HEK293 (cell line): ENCODE results near the gene FXYD4.

Experiments used
- CTCF ChIA-PET: fragments of 350-600 bp; formaldehyde crosslinking; extraction: SDS; loops from one replicate; lab custom pipeline; 2021; ENCODE audit warnings: antibody characterized with exemption; lab: Yijun Ruan, JAX
- POLR2A ChIA-PET: fragments of 300-600 bp; formaldehyde crosslinking; extraction: SDS; loops from one replicate; lab custom pipeline; 2020; ENCODE audit warnings: antibody characterized with exemption, inconsistent platforms; lab: Yijun Ruan, JAX
- H3K27ac ChIP-seq: fragments of 200-500 bp; sonication (Bioruptor generic); 2 replicates; pipeline ENCODE4 v1.5.1; 2014; ENCODE audit warnings: low read depth, low read length, control low read depth, inconsistent platforms; ENCODE audit errors: extremely low read depth
- H3K36me3 ChIP-seq, 2 experiments: fragments of 200-500 bp in 1 of 2; sonication (Bioruptor generic) in 1 of 2; 1 replicate in 1 of 2; 2 replicates in 1 of 2; pipeline ENCODE4 v1.5.1; 2014 to 2017; ENCODE audit warnings: inconsistent platforms in 2 of 2, low read length in 2 of 2; ENCODE audit not compliant: control insufficient read depth in 2 of 2, insufficient read depth in 1 of 2
- H3K4me1 ChIP-seq: fragments of 200-500 bp; sonication (Bioruptor generic); 2 replicates; pipeline ENCODE4 v1.5.1; 2014; ENCODE audit warnings: mild to moderate bottlenecking, low read length, inconsistent platforms; ENCODE audit not compliant: control insufficient read depth, insufficient read depth
- H3K4me3 ChIP-seq: 2 replicates; pipeline ENCODE4 v1.5.1; 2011; ENCODE audit warnings: low read depth, mild to moderate bottlenecking, control low read depth, low read length, moderate library complexity
- H3K9me3 ChIP-seq: fragments of 200-500 bp; sonication (Bioruptor generic); 2 replicates; pipeline ENCODE4 v1.5.1; 2014; ENCODE audit warnings: low read depth, low read length, inconsistent platforms; ENCODE audit not compliant: control insufficient read depth, insufficient read depth
- GLI4 ChIP-seq: fragments of 450-650 bp; formaldehyde crosslinking; IDR thresholded peaks from 2 replicates; pipeline ENCODE4 v1.5.1; 2016; ENCODE audit warnings: missing biosample characterization, missing genetic modification characterization
- KLF16 ChIP-seq: fragments of 450-650 bp; formaldehyde crosslinking; IDR thresholded peaks from 2 replicates; pipeline ENCODE4 v1.5.1; 2017; ENCODE audit warnings: missing biosample characterization, missing genetic modification characterization
- MYNN ChIP-seq: fragments of 450-650 bp; formaldehyde crosslinking; IDR thresholded peaks from 2 replicates; pipeline ENCODE4 v1.5.1; 2016; ENCODE audit warnings: missing biosample characterization, missing genetic modification characterization, borderline replicate concordance
- PRDM1 ChIP-seq: fragments of 450-650 bp; formaldehyde crosslinking; IDR thresholded peaks from 2 replicates; pipeline ENCODE4; 2016; ENCODE audit warnings: missing biosample characterization, missing genetic modification characterization
- SCRT2 ChIP-seq: fragments of 450-650 bp; formaldehyde crosslinking; IDR thresholded peaks from 2 replicates; pipeline ENCODE4 v1.5.1; 2016; ENCODE audit warnings: missing biosample characterization, missing genetic modification characterization
- YY1 ChIP-seq: fragments of 450-650 bp; formaldehyde crosslinking; IDR thresholded peaks from 2 replicates; pipeline ENCODE4 v1.5.1; 2018; ENCODE audit warnings: missing biosample characterization, missing genetic modification characterization
- ZBTB17 ChIP-seq: fragments of 450-650 bp; formaldehyde crosslinking; IDR thresholded peaks from 2 replicates; pipeline ENCODE4 v1.5.1; 2016; ENCODE audit warnings: missing biosample characterization, missing genetic modification characterization
- ZBTB20 ChIP-seq: fragments of 450-650 bp; formaldehyde crosslinking; IDR thresholded peaks from 2 replicates; pipeline ENCODE4 v1.5.1; 2016; ENCODE audit warnings: missing biosample characterization, missing genetic modification characterization
- ZBTB44 ChIP-seq: fragments of 450-650 bp; IDR thresholded peaks from 2 replicates; pipeline ENCODE4 v1.5.1; 2018; ENCODE audit warnings: missing biosample characterization, mild to moderate bottlenecking, missing genetic modification characterization
- ZNF138 ChIP-seq: fragments of 450-650 bp; formaldehyde crosslinking; IDR thresholded peaks from 2 replicates; pipeline ENCODE4 v1.5.1; 2016; ENCODE audit warnings: missing biosample characterization, missing genetic modification characterization, borderline replicate concordance
- ZNF148 ChIP-seq: fragments of 450-650 bp; formaldehyde crosslinking; IDR thresholded peaks from 2 replicates; pipeline ENCODE4 v1.5.0; 2017; ENCODE audit warnings: missing biosample characterization, missing genetic modification characterization, borderline replicate concordance
- ZNF157 ChIP-seq: fragments of 450-650 bp; formaldehyde crosslinking; IDR thresholded peaks from 2 replicates; pipeline ENCODE4 v1.5.1; 2016; ENCODE audit warnings: missing biosample characterization, missing genetic modification characterization
- ZNF2 ChIP-seq: fragments of 450-650 bp; formaldehyde crosslinking; IDR thresholded peaks from 2 replicates; pipeline ENCODE4 v1.5.1; 2016; ENCODE audit warnings: missing biosample characterization, missing genetic modification characterization
- ZNF202 ChIP-seq: fragments of 450-650 bp; formaldehyde crosslinking; IDR thresholded peaks from 2 replicates; pipeline ENCODE4 v1.5.1; 2016; ENCODE audit warnings: missing biosample characterization, missing genetic modification characterization, borderline replicate concordance
- ZNF24 ChIP-seq: fragments of 450-650 bp; formaldehyde crosslinking; IDR thresholded peaks from 2 replicates; pipeline ENCODE4 v1.5.1; 2016; ENCODE audit warnings: missing biosample characterization, missing genetic modification characterization
- ZNF350 ChIP-seq: fragments of 450-650 bp; formaldehyde crosslinking; IDR thresholded peaks from 2 replicates; pipeline ENCODE4 v1.5.0; 2017; ENCODE audit warnings: missing biosample characterization, mild to moderate bottlenecking, missing genetic modification characterization
- ZNF423 ChIP-seq: fragments of 450-650 bp; formaldehyde crosslinking; IDR thresholded peaks from 2 replicates; pipeline ENCODE4 v1.5.1; 2016; ENCODE audit warnings: missing biosample characterization, missing genetic modification characterization
- ZNF600 ChIP-seq: fragments of 450-650 bp; formaldehyde crosslinking; IDR thresholded peaks from 2 replicates; pipeline ENCODE4 v1.5.1; 2016; ENCODE audit warnings: missing biosample characterization, missing genetic modification characterization
- ZNF830 ChIP-seq: fragments of 450-650 bp; IDR thresholded peaks from 2 replicates; pipeline ENCODE4 v1.5.0; 2018; ENCODE audit warnings: missing biosample characterization, missing genetic modification characterization, low read depth, mild to moderate bottlenecking, moderate library complexity
- TF ChIP-seq, protein P1 (sequence below): fragments of 450-650 bp; formaldehyde crosslinking; optimal IDR thresholded peaks from 2 replicates; pipeline ENCODE3; 2016; ENCODE audit warnings: missing biosample characterization, mild to moderate bottlenecking, missing genetic modification characterization
- TF ChIP-seq, protein P2 (sequence below): sonication (generic); formaldehyde crosslinking; IDR thresholded peaks from 2 replicates; pipeline ENCODE4 v1.8.1; 2022; ENCODE audit warnings: mild to moderate bottlenecking, moderate library complexity, missing genetic modification reagents
- TF ChIP-seq, protein P3 (sequence below): fragments of 450-650 bp; formaldehyde crosslinking; IDR thresholded peaks from 2 replicates; pipeline ENCODE4 v1.5.1; 2016; ENCODE audit warnings: missing biosample characterization, missing genetic modification characterization

FXYD4 gene

DNA sequence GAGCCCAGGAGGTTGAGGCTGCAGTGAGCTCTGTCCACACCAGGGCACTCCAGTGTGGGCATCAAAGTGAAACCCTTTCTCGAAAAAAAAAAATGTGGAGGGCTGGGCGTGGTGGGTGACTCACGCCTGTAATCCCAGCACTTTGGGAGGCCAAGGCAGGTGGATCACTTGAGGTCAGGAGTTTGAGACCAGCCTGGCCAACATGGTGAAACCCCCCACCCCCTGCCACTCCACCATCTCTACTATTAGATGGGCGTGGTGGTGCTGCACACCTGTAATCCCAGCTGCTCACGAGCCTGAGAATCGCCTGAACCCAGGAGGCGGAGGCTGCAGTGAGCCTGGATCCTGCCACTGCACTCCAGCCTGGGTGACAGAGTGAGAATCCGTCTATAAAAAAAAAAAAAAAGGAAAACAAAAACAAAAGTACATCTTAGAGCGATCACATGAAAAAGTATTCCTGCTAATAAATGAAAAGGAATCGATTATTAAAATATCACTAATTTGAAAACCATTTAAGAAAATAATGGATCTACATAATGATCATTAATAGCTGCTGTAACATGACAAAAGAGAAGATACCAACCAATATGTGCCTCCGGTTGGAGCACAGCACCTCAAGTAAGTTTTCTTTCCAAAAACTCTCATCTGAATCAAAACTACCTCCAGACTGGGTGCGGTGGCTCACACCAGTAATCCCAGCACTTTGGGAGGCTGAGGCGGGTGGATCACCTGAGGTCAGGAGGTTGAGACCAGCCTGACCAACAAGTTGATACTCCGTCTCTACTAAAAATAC, 32.7 kb downstream of the FXYD4 start (continued):
- TF ChIP-seq ZNF148 = no peak
- no peak for TF ChIP-seq ZNF202
- no peak; the same call in 1 of the 2 replicates for TF ChIP-seq ZNF2 (tag by site-specific recombination)

- CTCF ChIA-PET = no interaction called here
- H3K4me3 ChIP-seq = no peak overlapping the region
- POLR2A ChIA-PET = no interaction called here
- H3K9me3 ChIP-seq = no peaks in the 10 kb centered on the region
- no peak overlapping the region for H3K27ac ChIP-seq
- TF ChIP-seq SCRT2 (tag by site-specific recombination) (peak; percentile 40; the same call in 1 of the 2 replicates), PRDM1 (peak; percentile 20; the same call in 1 of the 2 replicates), ZNF600 (peak; percentile 72), ZNF138 (tag by site-specific recombination) (no peak)
- H3K36me3 ChIP-seq = peaks cover 3 to 15% of the 10 kb centered on the region in 2 experiments; a peak in 2 of 3 replicates
- H3K4me1 ChIP-seq = peaks cover 16% of the 10 kb centered on the region
Measured at GRCh38 chr10:43404704-43405084, 33.3 kb downstream of the FXYD4 start.

- ChIA-PET CTCF (interaction anchor here (0.7 kb wide), 1 partner anchor 45 kb away, joined by 3 read pairs; no protein-coding TSS in a partner anchor), POLR2A (interaction anchor here (0.6 to 1.6 kb wide), 6 partner anchors 9 to 30 kb away, joined by 3 to 29 read pairs (median 4); partner anchors contain the start of gene ZNF487)
- peaks cover 10% of the 10 kb centered on the region; the same call in 1 of the 2 replicates for H3K4me1 ChIP-seq
- peak overlapping the region; percentile 74 for H3K4me3 ChIP-seq
- peak overlapping the region; percentile 96 for H3K27ac ChIP-seq
- H3K9me3 ChIP-seq = no peaks in the 10 kb centered on the region
- H3K36me3 ChIP-seq = peaks cover 3 to 9% of the 10 kb centered on the region in 2 experiments; a peak in 2 of 3 replicates
- TF ChIP-seq, protein P1, sequence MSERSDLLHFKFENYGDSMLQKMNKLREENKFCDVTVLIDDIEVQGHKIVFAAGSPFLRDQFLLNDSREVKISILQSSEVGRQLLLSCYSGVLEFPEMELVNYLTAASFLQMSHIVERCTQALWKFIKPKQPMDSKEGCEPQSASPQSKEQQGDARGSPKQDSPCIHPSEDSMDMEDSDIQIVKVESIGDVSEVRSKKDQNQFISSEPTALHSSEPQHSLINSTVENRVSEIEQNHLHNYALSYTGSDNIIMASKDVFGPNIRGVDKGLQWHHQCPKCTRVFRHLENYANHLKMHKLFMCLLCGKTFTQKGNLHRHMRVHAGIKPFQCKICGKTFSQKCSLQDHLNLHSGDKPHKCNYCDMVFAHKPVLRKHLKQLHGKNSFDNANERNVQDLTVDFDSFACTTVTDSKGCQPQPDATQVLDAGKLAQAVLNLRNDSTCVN (tag by site-specific recombination) = peak; percentile 89
- TF ChIP-seq ZNF830 (tag by site-specific recombination) = no peak
- peak; percentile 18 for TF ChIP-seq YY1
- peak; percentile 97 for TF ChIP-seq ZBTB20 (tag by site-specific recombination)
- TF ChIP-seq, protein P2, sequence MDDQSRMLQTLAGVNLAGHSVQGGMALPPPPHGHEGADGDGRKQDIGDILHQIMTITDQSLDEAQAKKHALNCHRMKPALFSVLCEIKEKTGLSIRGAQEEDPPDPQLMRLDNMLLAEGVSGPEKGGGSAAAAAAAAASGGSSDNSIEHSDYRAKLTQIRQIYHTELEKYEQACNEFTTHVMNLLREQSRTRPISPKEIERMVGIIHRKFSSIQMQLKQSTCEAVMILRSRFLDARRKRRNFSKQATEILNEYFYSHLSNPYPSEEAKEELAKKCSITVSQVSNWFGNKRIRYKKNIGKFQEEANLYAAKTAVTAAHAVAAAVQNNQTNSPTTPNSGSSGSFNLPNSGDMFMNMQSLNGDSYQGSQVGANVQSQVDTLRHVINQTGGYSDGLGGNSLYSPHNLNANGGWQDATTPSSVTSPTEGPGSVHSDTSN (CRISPR knock-in tag) = peak; percentile 26; the same call in 1 of the 2 replicates
- TF ChIP-seq, protein P3, sequence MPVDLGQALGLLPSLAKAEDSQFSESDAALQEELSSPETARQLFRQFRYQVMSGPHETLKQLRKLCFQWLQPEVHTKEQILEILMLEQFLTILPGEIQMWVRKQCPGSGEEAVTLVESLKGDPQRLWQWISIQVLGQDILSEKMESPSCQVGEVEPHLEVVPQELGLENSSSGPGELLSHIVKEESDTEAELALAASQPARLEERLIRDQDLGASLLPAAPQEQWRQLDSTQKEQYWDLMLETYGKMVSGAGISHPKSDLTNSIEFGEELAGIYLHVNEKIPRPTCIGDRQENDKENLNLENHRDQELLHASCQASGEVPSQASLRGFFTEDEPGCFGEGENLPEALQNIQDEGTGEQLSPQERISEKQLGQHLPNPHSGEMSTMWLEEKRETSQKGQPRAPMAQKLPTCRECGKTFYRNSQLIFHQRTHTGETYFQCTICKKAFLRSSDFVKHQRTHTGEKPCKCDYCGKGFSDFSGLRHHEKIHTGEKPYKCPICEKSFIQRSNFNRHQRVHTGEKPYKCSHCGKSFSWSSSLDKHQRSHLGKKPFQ = no peak
- TF ChIP-seq ZBTB17 (tag by site-specific recombination) = no peak
- TF ChIP-seq ZNF600 = no peak
- TF ChIP-seq ZNF157 (tag by site-specific recombination) = no peak
- TF ChIP-seq KLF16 (tag by site-specific recombination) = no peak
- TF ChIP-seq ZNF350 = no peak
- TF ChIP-seq GLI4 = no peak
- no peak for TF ChIP-seq ZNF24
- TF ChIP-seq MYNN = no peak
- TF ChIP-seq ZNF423 = 0 out of 2 replicates have a peak, but pooled peaks have one; percentile 39
- no peak for TF ChIP-seq ZBTB44 (tag by site-specific recombination)
Measured at GRCh38 chr10:43407148-43407575, 35.7 kb downstream of the FXYD4 start.
